CD8-positive, alpha-beta memory T cell (primary cell): ENCODE results near the gene NUBPL. TPM values are rescaled to one million over a fixed set of nuclear protein-coding genes. Genes with fewer than 3 reads are reported as not detected.

Source experiments
- CTCF ChIA-PET: fragments of 350-600 bp; sonication (Branson Sonifier 250); formaldehyde crosslinking; loops from one replicate; lab custom pipeline; 2021; ENCODE audit warnings: antibody characterized with exemption; lab: Charles Lee
- POLR2A ChIA-PET: fragments of 350-600 bp; sonication (Branson Sonifier 250); formaldehyde crosslinking; loops from one replicate; lab custom pipeline; 2021; ENCODE audit warnings: antibody characterized with exemption; lab: Charles Lee
- DNase-seq, 5 donors: peaks; one replicate each; pipeline versions ENCODE4 v3.0.0 to v3.0.0-alpha.2; 2020 to 2022; ENCODE audit warnings: mixed read lengths in 1 of 5
- H3K27ac ChIP-seq: one replicate; pipeline ENCODE4 v1.7.0; 2013; ENCODE audit warnings: low read depth, mild to moderate bottlenecking, low read length, moderate library complexity
- H3K27me3 ChIP-seq: 2 replicates; pipeline ENCODE4 v1.7.0; 2013; ENCODE audit warnings: low read length, mild to moderate bottlenecking; ENCODE audit not compliant: insufficient read depth, poor library complexity, severe bottlenecking
- H3K36me3 ChIP-seq: 2 replicates; pipeline ENCODE4 v1.7.0; 2013; ENCODE audit warnings: mild to moderate bottlenecking, low read length, moderate library complexity; ENCODE audit not compliant: insufficient read depth
- H3K4me1 ChIP-seq: 2 replicates; pipeline ENCODE4 v1.7.0; 2013; ENCODE audit warnings: mild to moderate bottlenecking, low read length, moderate library complexity; ENCODE audit not compliant: insufficient read depth
- H3K4me3 ChIP-seq: 2 replicates; pipeline ENCODE4 v1.7.0; 2013; ENCODE audit warnings: mild to moderate bottlenecking, low read length
- H3K9me3 ChIP-seq: 2 replicates; pipeline ENCODE4 v1.7.0; 2013; ENCODE audit warnings: mild to moderate bottlenecking, low read length
- H3K27ac Mint-ChIP-seq, 8 donors: one replicate each; pipeline ENCODE4 v1.8.0; 2020 to 2021; ENCODE audit warnings: mixed read lengths in 8 of 8, mild to moderate bottlenecking in 6 of 8, inconsistent platforms in 3 of 8, moderate library complexity in 3 of 8
- H3K27me3 Mint-ChIP-seq, 2 donors: one replicate each; pipeline ENCODE4 v1.8.0; 2020 to 2021; ENCODE audit warnings: mixed read lengths in 2 of 2, mild to moderate bottlenecking in 1 of 2, moderate library complexity in 1 of 2
- H3K36me3 Mint-ChIP-seq, 3 donors: one replicate each; pipeline ENCODE4 v1.8.0; 2020 to 2021; ENCODE audit warnings: mixed read lengths in 3 of 3, inconsistent platforms in 1 of 3, mild to moderate bottlenecking in 1 of 3
- H3K4me1 Mint-ChIP-seq, 3 donors: one replicate each; pipeline ENCODE4 v1.8.0; 2020 to 2021; ENCODE audit warnings: mixed read lengths in 3 of 3, inconsistent platforms in 1 of 3, mild to moderate bottlenecking in 1 of 3
- H3K4me3 Mint-ChIP-seq, 7 donors: one replicate each; pipeline ENCODE4 v1.8.0; 2020 to 2021; ENCODE audit warnings: mixed read lengths in 7 of 7, mild to moderate bottlenecking in 6 of 7, moderate library complexity in 4 of 7, inconsistent platforms in 2 of 7
- H3K9me3 Mint-ChIP-seq, 5 donors: one replicate each; pipeline ENCODE4 v1.8.0; 2020 to 2022; ENCODE audit warnings: mixed read lengths in 5 of 5, mild to moderate bottlenecking in 3 of 5, moderate library complexity in 2 of 5, inconsistent platforms in 1 of 5
- polyA plus RNA-seq: library from polyadenylated mRNA; unstranded; fragments of 300-500 nt; fragmentation: Illumina TruSeq; gene quantifications from one replicate; pipeline ENCODE4 v1.2.3, GENCODE V29; 2021
- total RNA-seq, 2 experiments: library from RNA; stranded (reverse); gene quantifications; one replicate each; pipeline ENCODE4 v1.2.3, GENCODE V29; 2021

The NUBPL gene
- total and polyA plus RNA-seq, 3 experiments from 2014 or later, result 5.2 to 13.0 (median 10.9) TPM

DNA sequence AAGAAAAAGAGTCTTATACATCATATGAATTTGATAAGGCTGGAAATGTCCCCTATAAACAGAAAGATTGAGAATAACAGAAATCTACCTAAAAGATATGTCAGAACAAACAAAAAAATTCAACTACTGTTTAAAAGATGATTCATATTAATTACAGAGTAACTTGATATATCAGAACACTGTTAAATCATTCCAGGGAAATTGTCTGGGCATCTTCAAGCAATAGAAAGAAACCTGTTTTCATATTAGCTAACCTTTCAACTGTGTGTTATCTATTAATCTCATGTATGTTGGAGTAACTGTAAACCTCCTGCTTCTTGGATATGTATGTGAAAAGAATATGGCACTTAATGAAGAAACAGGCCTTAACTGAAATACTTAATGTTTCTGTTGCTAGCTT, 96.7 kb downstream of the NUBPL start:
- Mint-ChIP-seq H3K4me1 (peaks cover 4 to 12% (median 9%) of the 10 kb centered on the region in 3 donors), H3K27ac (no peak overlapping the region), H3K9me3 (peaks cover 23 to 49% (median 25%) of the 10 kb centered on the region in 5 donors), H3K4me3 (no peak overlapping the region), H3K36me3 (peaks cover 16 to 82% (median 37%) of the 10 kb centered on the region in 3 donors), H3K27me3 (no peaks in the 10 kb centered on the region)
- H3K27ac ChIP-seq, result no peak overlapping the region
- no peaks in the 10 kb centered on the region for H3K27me3 ChIP-seq
- no peaks in the 10 kb centered on the region for H3K4me1 ChIP-seq
- H3K9me3 ChIP-seq, result peaks cover 2% of the 10 kb centered on the region
- H3K36me3 ChIP-seq, result no peaks in the 10 kb centered on the region
- ChIA-PET POLR2A (no interaction called here), CTCF (no interaction called here)
- no peak for DNase-seq
- no peak overlapping the region for H3K4me3 ChIP-seq

- Mint-ChIP-seq H3K27me3 (no peaks in the 10 kb centered on the region), H3K4me3 (no peak overlapping the region), H3K9me3 (peaks cover 19 to 52% (median 25%) of the 10 kb centered on the region in 5 donors), H3K27ac (no peak overlapping the region), H3K36me3 (peaks cover 11 to 86% (median 37%) of the 10 kb centered on the region in 3 donors), H3K4me1 (peaks cover 4 to 12% (median 9%) of the 10 kb centered on the region in 3 donors)
- CTCF ChIA-PET, result no interaction called here
- Histone ChIP-seq H3K4me3 (no peak overlapping the region), H3K36me3 (no peaks in the 10 kb centered on the region), H3K4me1 (no peaks in the 10 kb centered on the region), H3K9me3 (no peaks in the 10 kb centered on the region), H3K27ac (no peak overlapping the region), H3K27me3 (no peaks in the 10 kb centered on the region)
- POLR2A ChIA-PET, result no interaction called here
- DNase-seq, result no peak
These were observed 98.1 kb downstream of the NUBPL start for GRCh38 chr14:31659278-31659677.

DNA sequence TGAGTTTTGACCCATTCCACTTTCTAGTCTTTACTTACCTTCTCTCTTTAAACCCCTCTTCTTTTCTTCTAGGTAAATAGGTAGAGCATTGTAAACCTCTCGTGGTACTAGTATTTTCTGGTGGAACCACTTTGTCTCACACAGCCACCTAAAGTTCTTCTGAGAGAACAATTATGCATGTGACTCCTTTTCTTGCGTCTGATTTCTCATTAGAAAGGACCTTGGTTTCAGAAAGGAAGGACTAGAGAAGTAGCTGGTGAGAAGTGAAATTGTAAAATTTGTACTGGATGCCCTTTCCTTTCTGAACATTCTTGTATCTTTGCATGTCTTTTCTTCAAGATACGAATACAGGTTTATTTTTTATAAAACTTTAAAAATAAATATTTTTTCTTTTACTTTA, 99.0 kb downstream of the NUBPL start:
- peaks cover 21 to 53% (median 27%) of the 10 kb centered on the region in 5 donors for H3K9me3 Mint-ChIP-seq
- no peak for DNase-seq
- H3K36me3 Mint-ChIP-seq, result peaks cover 14 to 88% (median 38%) of the 10 kb centered on the region in 3 donors
- H3K9me3 ChIP-seq, result no peaks in the 10 kb centered on the region
- CTCF ChIA-PET, result no interaction called here
- H3K4me1 ChIP-seq, result no peaks in the 10 kb centered on the region
- H3K4me3 Mint-ChIP-seq, result no peak overlapping the region
- no peaks in the 10 kb centered on the region for H3K27me3 Mint-ChIP-seq
- no peak overlapping the region for H3K27ac Mint-ChIP-seq
- no peaks in the 10 kb centered on the region for H3K36me3 ChIP-seq
- H3K27me3 ChIP-seq, result no peaks in the 10 kb centered on the region
- H3K4me1 Mint-ChIP-seq, result peaks cover 4 to 12% (median 9%) of the 10 kb centered on the region in 3 donors
- H3K4me3 ChIP-seq, result no peak overlapping the region
- H3K27ac ChIP-seq, result no peak overlapping the region
- POLR2A ChIA-PET, result no interaction called here

DNA sequence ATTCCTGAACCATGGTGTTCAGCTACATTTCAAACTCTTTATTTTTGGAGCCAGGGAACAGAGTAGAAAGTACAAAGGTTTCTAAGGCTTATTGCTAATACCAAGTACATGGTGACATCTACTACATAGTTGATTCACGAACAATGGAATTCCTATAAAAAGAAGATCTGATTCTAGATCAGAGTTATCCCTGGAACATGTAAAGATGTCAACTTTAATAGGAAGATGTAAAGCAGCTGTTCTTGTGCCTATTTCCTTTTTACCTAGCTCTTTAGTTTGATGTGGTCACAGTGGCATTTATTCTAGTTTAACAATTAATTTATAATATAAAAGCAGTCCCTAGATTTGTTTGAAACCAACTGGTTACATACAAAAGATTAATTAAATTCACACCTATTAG, 99.5 kb downstream of the NUBPL start:
- no peaks in the 10 kb centered on the region for H3K27me3 Mint-ChIP-seq

GRCh38 chr14:31668348-31668747, 107.1 kb downstream of the NUBPL start:
- H3K9me3 Mint-ChIP-seq, result peaks cover 21 to 67% (median 46%) of the 10 kb centered on the region in 5 donors
- Histone ChIP-seq H3K27me3 (no peaks in the 10 kb centered on the region), H3K27ac (no peak overlapping the region), H3K4me3 (no peak overlapping the region), H3K4me1 (no peaks in the 10 kb centered on the region), H3K9me3 (no peaks in the 10 kb centered on the region), H3K36me3 (no peaks in the 10 kb centered on the region)
- peaks cover 0 to 9% (median 0%) of the 10 kb centered on the region in 3 donors for H3K4me1 Mint-ChIP-seq
- peaks cover 9 to 79% (median 57%) of the 10 kb centered on the region in 3 donors for H3K36me3 Mint-ChIP-seq
- H3K27ac Mint-ChIP-seq, result no peak overlapping the region
- no peak for DNase-seq
- H3K27me3 Mint-ChIP-seq, result no peaks in the 10 kb centered on the region
- ChIA-PET CTCF (no interaction called here), POLR2A (no interaction called here)
- no peak overlapping the region for H3K4me3 Mint-ChIP-seq

More for the DNA sequence above, 99.5 kb downstream of the NUBPL start:
- Mint-ChIP-seq H3K4me1 (peaks cover 4 to 12% (median 9%) of the 10 kb centered on the region in 3 donors), H3K27ac (no peak overlapping the region), H3K4me3 (no peak overlapping the region), H3K9me3 (peaks cover 23 to 55% (median 32%) of the 10 kb centered on the region in 5 donors), H3K36me3 (peaks cover 13 to 88% (median 40%) of the 10 kb centered on the region in 3 donors)
- ChIA-PET POLR2A (no interaction called here), CTCF (no interaction called here)
- Histone ChIP-seq H3K4me1 (no peaks in the 10 kb centered on the region), H3K9me3 (no peaks in the 10 kb centered on the region), H3K27ac (no peak overlapping the region), H3K36me3 (no peaks in the 10 kb centered on the region), H3K27me3 (no peaks in the 10 kb centered on the region), H3K4me3 (no peak overlapping the region)
- DNase-seq, result no peak

DNA sequence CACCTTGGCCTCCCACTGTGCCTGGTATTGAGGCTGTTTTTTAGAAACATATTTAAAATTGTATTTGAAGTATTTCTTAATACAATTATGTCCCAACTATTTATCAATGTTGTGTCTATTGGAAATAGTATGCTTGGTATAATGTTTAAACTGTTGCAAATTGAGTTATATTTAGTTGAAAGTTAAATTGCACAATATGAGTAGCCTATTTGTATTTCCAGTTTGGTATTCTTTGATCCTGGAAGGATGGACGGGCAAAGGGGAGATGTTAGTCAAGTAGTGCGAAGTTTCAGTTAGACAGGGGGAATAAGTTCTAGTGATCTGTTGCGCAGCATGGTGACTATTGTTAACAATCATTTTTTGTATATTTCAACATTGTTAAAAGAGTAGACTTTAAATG, 111.5 kb downstream of the NUBPL start:
- peaks cover 3 to 5% (median 4%) of the 10 kb centered on the region in 3 donors for H3K4me1 Mint-ChIP-seq
- Histone ChIP-seq H3K4me1 (no peaks in the 10 kb centered on the region), H3K27ac (no peak overlapping the region), H3K9me3 (no peaks in the 10 kb centered on the region), H3K4me3 (no peak overlapping the region), H3K27me3 (no peaks in the 10 kb centered on the region), H3K36me3 (no peaks in the 10 kb centered on the region)
- ChIA-PET CTCF (no interaction called here), POLR2A (no interaction called here)
- H3K27me3 Mint-ChIP-seq, result no peaks in the 10 kb centered on the region
- peaks cover 8 to 63% (median 38%) of the 10 kb centered on the region in 3 donors for H3K36me3 Mint-ChIP-seq
- H3K9me3 Mint-ChIP-seq, result peaks cover 8 to 40% (median 16%) of the 10 kb centered on the region in 5 donors
- H3K27ac Mint-ChIP-seq, result peak overlapping the region in 1 of 8 donors; percentile 50
- no peak for DNase-seq
- no peak overlapping the region for H3K4me3 Mint-ChIP-seq

DNA sequence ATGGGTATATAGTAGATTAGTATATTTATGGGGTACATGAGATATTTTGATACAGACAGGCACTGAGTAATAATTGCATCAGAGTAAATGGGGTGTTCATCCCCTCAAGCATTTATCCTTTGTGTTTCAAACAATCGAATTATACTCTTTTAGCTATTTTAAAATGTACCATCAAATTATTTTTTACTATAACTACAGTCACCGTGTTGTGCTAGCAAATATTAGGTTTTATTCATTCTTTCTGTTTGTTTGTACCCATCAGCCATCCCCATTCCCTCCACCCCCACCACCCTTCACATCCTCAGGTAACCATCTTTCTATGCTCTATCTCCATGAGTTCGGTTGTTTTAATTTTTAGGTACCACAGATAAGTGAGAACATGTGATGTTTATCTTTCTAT, 115.8 kb downstream of the NUBPL start:
- no peaks in the 10 kb centered on the region for H3K9me3 ChIP-seq
- no peak for DNase-seq
- H3K9me3 Mint-ChIP-seq, result peaks cover 6 to 35% (median 8%) of the 10 kb centered on the region in 5 donors
- H3K27ac ChIP-seq, result no peak overlapping the region
- peaks cover 3 to 7% (median 5%) of the 10 kb centered on the region in 3 donors for H3K4me1 Mint-ChIP-seq
- H3K4me3 Mint-ChIP-seq, result no peak overlapping the region
- H3K27me3 Mint-ChIP-seq, result no peaks in the 10 kb centered on the region
- no peaks in the 10 kb centered on the region for H3K4me1 ChIP-seq
- CTCF ChIA-PET, result no interaction called here
- POLR2A ChIA-PET, result no interaction called here
- no peak overlapping the region for H3K4me3 ChIP-seq
- H3K27ac Mint-ChIP-seq, result no peak overlapping the region
- no peaks in the 10 kb centered on the region for H3K27me3 ChIP-seq
- H3K36me3 ChIP-seq, result no peaks in the 10 kb centered on the region
- H3K36me3 Mint-ChIP-seq, result peaks cover 12 to 73% (median 38%) of the 10 kb centered on the region in 3 donors

DNA sequence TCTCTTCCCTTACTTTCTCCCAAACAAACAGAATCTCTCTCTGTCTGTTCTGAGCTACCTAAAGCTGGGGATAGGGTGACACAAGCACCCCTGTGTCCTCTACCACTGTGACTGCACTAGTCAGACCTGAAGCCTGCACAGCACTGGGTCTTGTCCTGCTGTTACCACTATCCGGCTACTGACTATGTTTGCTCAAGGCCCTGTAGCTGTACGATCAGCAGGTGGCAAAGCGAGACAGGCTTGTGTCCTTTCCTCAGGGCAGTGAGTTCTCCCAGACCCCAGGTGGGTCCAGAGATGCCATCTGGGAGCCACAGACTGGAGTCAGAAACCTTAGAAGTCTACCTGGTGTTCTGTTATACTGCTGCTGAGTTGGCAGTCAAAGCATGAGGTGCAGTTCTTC, 116.4 kb downstream of the NUBPL start:
- Mint-ChIP-seq H3K36me3 (peaks cover 12 to 78% (median 40%) of the 10 kb centered on the region in 3 donors), H3K4me1 (peaks cover 3 to 7% (median 5%) of the 10 kb centered on the region in 3 donors), H3K9me3 (peaks cover 8 to 39% (median 14%) of the 10 kb centered on the region in 5 donors), H3K27me3 (no peaks in the 10 kb centered on the region), H3K4me3 (no peak overlapping the region), H3K27ac (no peak overlapping the region)
- POLR2A ChIA-PET, result no interaction called here
- Histone ChIP-seq H3K36me3 (no peaks in the 10 kb centered on the region), H3K27me3 (no peaks in the 10 kb centered on the region), H3K4me1 (no peaks in the 10 kb centered on the region), H3K9me3 (no peaks in the 10 kb centered on the region), H3K4me3 (no peak overlapping the region), H3K27ac (no peak overlapping the region)
- no peak for DNase-seq
- CTCF ChIA-PET, result no interaction called here
